PC-9 (cell line): Measurements from ENCODE around the gene AHRR.

Experiments used
- EZH2 ChIP-seq: fragments of 200-600 bp; sonication (generic); IDR thresholded peaks from 2 replicates; pipeline ENCODE4 v1.8.0; 2017; ENCODE audit warnings: antibody characterized with exemption, low read depth
- TF ChIP-seq, protein P1 (sequence below): fragments of 200-600 bp; sonication (generic); conservative IDR thresholded peaks from 2 replicates; pipeline ENCODE4 v1.6.1; 2017; ENCODE audit warnings: mixed run types, antibody characterized with exemption, mild to moderate bottlenecking, moderate library complexity

DNA sequence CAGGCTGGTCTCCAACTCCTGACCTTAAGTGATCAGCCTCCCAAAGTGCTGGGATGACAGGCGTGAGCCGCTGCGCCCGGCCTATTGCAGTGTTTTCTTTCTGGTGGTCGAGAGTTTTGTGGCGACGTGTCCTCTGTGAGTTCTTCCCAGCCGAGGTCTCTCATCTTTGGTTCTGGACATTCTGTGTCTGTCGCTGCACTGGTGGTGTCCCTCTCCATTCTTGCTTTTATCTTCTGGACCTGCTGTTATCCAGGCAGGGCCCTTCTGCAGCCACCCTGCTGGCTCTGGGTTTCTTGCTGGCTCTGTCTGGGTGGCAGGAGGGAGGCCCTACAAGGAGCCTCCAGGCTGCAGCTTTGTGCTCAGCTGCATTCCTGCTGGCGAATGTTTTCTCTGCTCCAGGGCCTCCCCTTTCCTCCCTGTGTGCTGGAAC lies 72.3 kb downstream of the AHRR start:
- TF ChIP-seq, protein P1, sequence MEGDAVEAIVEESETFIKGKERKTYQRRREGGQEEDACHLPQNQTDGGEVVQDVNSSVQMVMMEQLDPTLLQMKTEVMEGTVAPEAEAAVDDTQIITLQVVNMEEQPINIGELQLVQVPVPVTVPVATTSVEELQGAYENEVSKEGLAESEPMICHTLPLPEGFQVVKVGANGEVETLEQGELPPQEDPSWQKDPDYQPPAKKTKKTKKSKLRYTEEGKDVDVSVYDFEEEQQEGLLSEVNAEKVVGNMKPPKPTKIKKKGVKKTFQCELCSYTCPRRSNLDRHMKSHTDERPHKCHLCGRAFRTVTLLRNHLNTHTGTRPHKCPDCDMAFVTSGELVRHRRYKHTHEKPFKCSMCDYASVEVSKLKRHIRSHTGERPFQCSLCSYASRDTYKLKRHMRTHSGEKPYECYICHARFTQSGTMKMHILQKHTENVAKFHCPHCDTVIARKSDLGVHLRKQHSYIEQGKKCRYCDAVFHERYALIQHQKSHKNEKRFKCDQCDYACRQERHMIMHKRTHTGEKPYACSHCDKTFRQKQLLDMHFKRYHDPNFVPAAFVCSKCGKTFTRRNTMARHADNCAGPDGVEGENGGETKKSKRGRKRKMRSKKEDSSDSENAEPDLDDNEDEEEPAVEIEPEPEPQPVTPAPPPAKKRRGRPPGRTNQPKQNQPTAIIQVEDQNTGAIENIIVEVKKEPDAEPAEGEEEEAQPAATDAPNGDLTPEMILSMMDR = no peak
- no peak for TF ChIP-seq EZH2
